HG03575 (cell line): ENCODE results near the gene NCOA3.
"Not testable (repeated sequence)": the region's sequence is repeated elsewhere in the genome, so short reads cannot be mapped to it uniquely, and the experiment has no call there.

Experiments used
- ATAC-seq: cut with Tn5 transposase; IDR thresholded peaks from one replicate; pipeline ENCODE4 v1.9.1; 2021; ENCODE audit not compliant: unreplicated experiment, insufficient number of reproducible peaks, low FRiP score; ENCODE audit errors: extremely low read depth

Gene NCOA3

GRCh38 chr20:47496118-47496517, 5.6 kb upstream of the NCOA3 start:
- no peak for ATAC-seq

GRCh38 chr20:47498606-47499005, 3.1 kb upstream of the NCOA3 start:
- no peak for ATAC-seq

- ATAC-seq: no peak
Observed at GRCh38 chr20:47499053-47499452, 2.6 kb upstream of the NCOA3 start.

- not testable (repeated sequence) for ATAC-seq
Observed at GRCh38 chr20:47500082-47500481, 1.6 kb upstream of the NCOA3 start.

GRCh38 chr20:47500554-47500953, 1.1 kb upstream of the NCOA3 start:
- ATAC-seq: no peak

GRCh38 chr20:47501116-47501481, 588 bp upstream of the NCOA3 start:
- ATAC-seq: no peak

- no peak for ATAC-seq
Observed at GRCh38 chr20:47502271-47503239, 868 bp downstream of the NCOA3 start.

GRCh38 chr20:47503685-47504084, 2.0 kb downstream of the NCOA3 start:
- no peak for ATAC-seq

GRCh38 chr20:47506335-47506734, 4.6 kb downstream of the NCOA3 start:
- ATAC-seq: no peak

- ATAC-seq: no peak
Observed at GRCh38 chr20:47506850-47507249, 5.2 kb downstream of the NCOA3 start.

GRCh38 chr20:47507275-47507981, 5.7 kb downstream of the NCOA3 start:
- ATAC-seq: not testable (repeated sequence)

GRCh38 chr20:47508278-47508677, 6.6 kb downstream of the NCOA3 start:
- ATAC-seq: no peak

GRCh38 chr20:47509104-47509661, 7.5 kb downstream of the NCOA3 start:
- no peak for ATAC-seq

- ATAC-seq: no peak
Observed at GRCh38 chr20:47509685-47510084, 8.0 kb downstream of the NCOA3 start.

- no peak for ATAC-seq
Observed at GRCh38 chr20:47515843-47516242, 14.2 kb downstream of the NCOA3 start.

- ATAC-seq: no peak
Observed at GRCh38 chr20:47521059-47521808, 19.5 kb downstream of the NCOA3 start.

GRCh38 chr20:47524015-47524784, 22.5 kb downstream of the NCOA3 start:
- no peak for ATAC-seq

GRCh38 chr20:47527004-47527800, 25.5 kb downstream of the NCOA3 start:
- ATAC-seq: no peak
